Peyer's patch (tissue), 4 donors: ENCODE measurements around the gene ZC2HC1B. TPM values are rescaled to one million over a fixed set of nuclear protein-coding genes. Genes with fewer than 3 reads are reported as not detected.
"Not testable (repeated sequence)": the region's sequence is repeated elsewhere in the genome, so short reads cannot be mapped to it uniquely, and the experiment has no call there.

ENCODE experiments used
- DNase-seq, 3 donors: peaks; one replicate each; pipeline ENCODE4 v3.0.0-alpha.2; 2017 to 2019
- H3K27ac ChIP-seq, 4 donors: fragments of 200-600 bp; sonication (generic); one replicate each; pipeline ENCODE4 v1.5.1; 2016 to 2019
- H3K27me3 ChIP-seq, 2 donors: fragments of 200-600 bp; sonication (generic); one replicate each; pipeline ENCODE4 v1.5.1; 2019
- H3K36me3 ChIP-seq, 3 donors: fragments of 200-600 bp; sonication (generic); one replicate each; pipeline ENCODE4 v1.5.1; 2016 to 2019
- H3K4me1 ChIP-seq, 4 donors: fragments of 200-600 bp; sonication (generic); one replicate each; pipeline ENCODE4 v1.5.1; 2016 to 2019
- H3K4me3 ChIP-seq, 4 donors: fragments of 200-600 bp; sonication (generic); 1 replicate in 3 of 4; 2 replicates in 1 of 4; pipeline ENCODE4 v1.5.1; 2016 to 2019; ENCODE audit warnings: mild to moderate bottlenecking in 1 of 4
- H3K9me3 ChIP-seq, 4 donors: fragments of 200-600 bp; sonication (generic); one replicate each; pipeline ENCODE4 v1.5.1; 2016 to 2019; ENCODE audit warnings: mild to moderate bottlenecking in 1 of 4
- POLR2A ChIP-seq, 2 donors: fragments of 450-650 bp; IDR thresholded peaks; one replicate each; pipeline ENCODE4 v1.5.1; 2017; ENCODE audit warnings: antibody characterized with exemption in 2 of 2, mild to moderate bottlenecking in 2 of 2, moderate library complexity in 2 of 2
- total RNA-seq, 4 donors: library from RNA; depleted of rRNA; stranded (reverse); fragments of >200 nt; gene quantifications; one replicate each; pipeline ENCODE4 v1.1.0, GENCODE V29; 2016
- TF ChIP-seq, protein P1 (sequence below), 6 experiments: fragments of 450-650 bp in 4 of 6; fragments of 200-600 bp in 2 of 6; sonication (generic) in 1 of 6; IDR thresholded peaks; one replicate each; pipeline ENCODE4 v1.5.1; 2017 to 2019; ENCODE audit warnings: antibody characterized with exemption in 6 of 6, mild to moderate bottlenecking in 3 of 6, moderate library complexity in 1 of 6

ZC2HC1B gene
- total RNA-seq, 4 donors from 2014 or later: not detected

DNA sequence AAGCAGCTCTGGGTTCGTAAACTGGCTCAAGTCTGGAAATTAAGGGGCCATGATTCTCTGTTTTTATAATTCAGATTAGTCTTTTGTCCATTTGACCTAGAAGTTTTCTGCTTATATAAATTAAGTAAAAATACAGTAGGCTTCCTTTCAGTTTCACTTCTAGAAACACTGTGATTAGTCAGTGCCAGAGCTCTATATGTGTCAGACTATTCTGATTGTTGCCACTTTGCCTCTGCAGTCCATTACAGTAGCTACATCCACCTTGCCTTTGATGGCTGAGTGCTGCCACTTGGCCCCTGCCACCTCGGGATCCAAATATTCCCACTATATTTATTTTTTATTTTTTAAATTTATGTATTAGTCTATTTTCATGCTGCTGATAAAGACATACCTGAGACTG, 7.9 kb downstream of the ZC2HC1B start:
- Histone ChIP-seq H3K27me3 (no peaks in the 10 kb centered on the region), H3K4me3 (no peak overlapping the region), H3K4me1 (no peaks in the 10 kb centered on the region), H3K27ac (no peak overlapping the region), H3K36me3 (no peaks in the 10 kb centered on the region), H3K9me3 (no peaks in the 10 kb centered on the region)
- TF ChIP-seq POLR2A (IDR thresholded peaks at IDR 0.05): no peak
- TF ChIP-seq, protein P1, sequence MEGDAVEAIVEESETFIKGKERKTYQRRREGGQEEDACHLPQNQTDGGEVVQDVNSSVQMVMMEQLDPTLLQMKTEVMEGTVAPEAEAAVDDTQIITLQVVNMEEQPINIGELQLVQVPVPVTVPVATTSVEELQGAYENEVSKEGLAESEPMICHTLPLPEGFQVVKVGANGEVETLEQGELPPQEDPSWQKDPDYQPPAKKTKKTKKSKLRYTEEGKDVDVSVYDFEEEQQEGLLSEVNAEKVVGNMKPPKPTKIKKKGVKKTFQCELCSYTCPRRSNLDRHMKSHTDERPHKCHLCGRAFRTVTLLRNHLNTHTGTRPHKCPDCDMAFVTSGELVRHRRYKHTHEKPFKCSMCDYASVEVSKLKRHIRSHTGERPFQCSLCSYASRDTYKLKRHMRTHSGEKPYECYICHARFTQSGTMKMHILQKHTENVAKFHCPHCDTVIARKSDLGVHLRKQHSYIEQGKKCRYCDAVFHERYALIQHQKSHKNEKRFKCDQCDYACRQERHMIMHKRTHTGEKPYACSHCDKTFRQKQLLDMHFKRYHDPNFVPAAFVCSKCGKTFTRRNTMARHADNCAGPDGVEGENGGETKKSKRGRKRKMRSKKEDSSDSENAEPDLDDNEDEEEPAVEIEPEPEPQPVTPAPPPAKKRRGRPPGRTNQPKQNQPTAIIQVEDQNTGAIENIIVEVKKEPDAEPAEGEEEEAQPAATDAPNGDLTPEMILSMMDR (IDR thresholded peaks at IDR 0.05): no peak
- DNase-seq: no peak

DNA sequence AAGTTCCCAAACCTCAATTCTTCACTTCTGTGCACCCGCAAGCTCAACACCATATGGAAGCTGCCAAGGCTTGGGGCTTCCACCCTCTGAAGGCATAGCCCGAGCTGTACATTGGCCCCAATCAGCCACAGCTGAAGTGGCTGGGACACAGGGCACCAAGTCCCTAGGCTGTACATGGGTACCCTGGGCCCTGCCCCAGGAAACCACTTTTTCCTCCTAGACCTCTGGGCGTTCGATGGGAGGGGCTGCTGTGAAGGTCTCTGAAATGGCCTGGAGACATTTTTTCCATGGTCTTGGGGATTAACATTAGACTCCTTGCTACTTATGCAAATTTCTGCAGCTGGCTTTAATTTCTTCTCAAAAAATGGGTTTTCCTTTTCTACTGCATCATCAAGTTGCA, 9.3 kb downstream of the ZC2HC1B start:
- not testable (repeated sequence) for H3K4me3 ChIP-seq, H3K36me3 ChIP-seq, H3K9me3 ChIP-seq, H3K27ac ChIP-seq, DNase-seq, H3K27me3 ChIP-seq, H3K4me1 ChIP-seq

DNA sequence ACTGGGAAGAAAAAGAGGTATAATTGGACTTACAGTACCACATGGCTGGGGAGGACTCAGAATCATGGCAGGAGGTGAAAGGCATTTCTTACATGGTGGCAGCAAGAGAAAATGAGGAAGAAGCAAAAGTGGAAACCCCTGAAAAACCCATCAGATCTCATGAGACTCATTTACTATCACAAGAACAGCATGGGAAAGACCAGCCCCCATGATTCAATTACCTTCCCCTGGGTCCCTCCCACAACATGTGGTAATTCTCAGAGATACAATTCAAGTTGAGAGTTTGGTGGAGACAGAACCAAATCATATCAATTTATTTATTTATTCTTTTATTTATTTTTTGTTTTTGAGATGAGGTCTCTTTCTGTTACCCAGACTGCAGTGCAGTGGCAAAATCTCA, 10.2 kb downstream of the ZC2HC1B start:
- H3K27me3 ChIP-seq, DNase-seq, H3K36me3 ChIP-seq, H3K27ac ChIP-seq, H3K9me3 ChIP-seq, H3K4me1 ChIP-seq, H3K4me3 ChIP-seq: not testable (repeated sequence)

DNA sequence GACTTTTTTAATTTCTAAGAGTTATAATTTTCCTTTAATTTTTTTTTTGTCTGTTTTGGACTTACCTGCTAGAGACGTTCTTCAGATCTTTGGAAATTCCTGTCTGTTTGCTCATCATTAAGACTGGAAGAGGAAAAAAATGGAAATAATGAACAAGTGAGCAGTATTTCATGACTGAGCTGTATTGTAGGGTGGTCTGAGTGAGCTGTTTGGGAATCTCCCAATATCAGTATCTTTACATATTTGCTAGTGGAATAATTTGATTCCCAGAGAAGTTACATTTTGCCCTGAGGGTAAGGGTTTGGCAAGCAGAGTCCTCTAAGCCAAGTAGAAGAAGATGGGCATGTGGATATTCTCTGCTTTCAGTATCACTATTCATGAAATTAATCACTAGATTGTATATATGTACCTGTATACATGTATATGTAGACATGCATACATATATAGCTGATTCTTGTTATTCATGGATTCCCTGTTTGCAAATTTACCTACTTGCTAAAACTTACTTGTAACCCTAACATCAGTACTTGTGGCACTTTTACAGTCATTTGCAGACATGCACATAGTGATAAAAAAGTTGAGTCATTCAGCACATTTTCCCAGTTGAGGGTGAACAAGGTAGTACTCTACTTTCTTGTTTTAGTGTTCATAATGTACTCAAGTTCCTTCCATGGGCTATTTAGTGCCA, 13.5 kb downstream of the ZC2HC1B start:
- no peaks in the 10 kb centered on the region for H3K4me1 ChIP-seq
- H3K27ac ChIP-seq: no peak overlapping the region
- no peak overlapping the region for H3K4me3 ChIP-seq
- H3K36me3 ChIP-seq: no peaks in the 10 kb centered on the region
- TF ChIP-seq, protein P1 (IDR thresholded peaks at IDR 0.05): no peak
- no peak for TF ChIP-seq POLR2A (IDR thresholded peaks at IDR 0.05)
- no peak for DNase-seq
- no peaks in the 10 kb centered on the region for H3K27me3 ChIP-seq
- H3K9me3 ChIP-seq: no peaks in the 10 kb centered on the region

DNA sequence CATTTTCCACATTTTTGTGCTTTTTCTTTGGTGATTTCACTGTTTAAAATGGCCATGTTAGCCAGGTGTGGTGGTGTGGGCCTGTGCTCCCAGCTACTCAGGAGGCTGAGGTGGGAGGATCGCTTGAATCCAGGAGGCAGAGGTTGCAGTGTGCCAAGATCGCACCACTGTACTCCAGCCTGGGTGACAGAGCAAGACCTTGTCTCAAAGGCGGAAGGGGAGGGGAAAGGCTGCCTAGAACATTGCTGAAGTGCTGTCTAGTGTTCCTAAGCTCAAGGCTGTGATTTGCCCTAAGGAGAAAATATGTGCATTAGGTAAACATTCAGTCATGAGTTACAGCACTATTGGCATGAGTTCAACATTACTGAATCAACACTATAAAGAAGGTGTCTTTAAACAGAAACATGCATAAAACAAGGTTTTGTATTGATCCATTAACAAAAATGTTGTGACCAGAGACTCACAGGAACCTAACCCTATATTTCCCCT, 14.0 kb downstream of the ZC2HC1B start:
- Histone ChIP-seq H3K27me3 (no peaks in the 10 kb centered on the region), H3K36me3 (no peaks in the 10 kb centered on the region), H3K4me3 (no peak overlapping the region), H3K9me3 (no peaks in the 10 kb centered on the region), H3K27ac (no peak overlapping the region), H3K4me1 (no peaks in the 10 kb centered on the region)
- no peak for TF ChIP-seq POLR2A (IDR thresholded peaks at IDR 0.05)
- TF ChIP-seq, protein P1 (IDR thresholded peaks at IDR 0.05): no peak
- no peak for DNase-seq

DNA sequence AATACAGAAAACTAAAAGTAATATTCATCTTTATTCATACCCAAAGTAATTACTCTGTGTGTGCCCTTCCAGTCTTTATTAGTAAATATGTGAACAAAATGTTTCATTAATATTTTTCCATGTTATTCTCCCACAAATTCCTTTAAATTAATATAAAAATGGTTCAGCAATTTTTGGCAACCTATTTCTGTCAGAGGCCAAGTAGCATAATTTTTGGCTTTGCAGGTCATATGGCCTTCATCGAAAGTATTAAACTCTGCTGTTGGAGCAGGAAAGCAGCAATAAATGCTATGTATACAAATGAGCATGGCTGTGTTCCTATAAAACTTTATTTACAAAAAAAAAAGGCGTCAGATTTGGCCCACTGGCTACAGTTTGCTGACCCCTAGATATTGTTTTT, 16.1 kb downstream of the ZC2HC1B start:
- Histone ChIP-seq H3K27me3 (no peaks in the 10 kb centered on the region), H3K4me3 (no peak overlapping the region), H3K4me1 (no peaks in the 10 kb centered on the region), H3K9me3 (no peaks in the 10 kb centered on the region), H3K36me3 (no peaks in the 10 kb centered on the region), H3K27ac (no peak overlapping the region)
- DNase-seq: no peak
- no peak for TF ChIP-seq POLR2A (IDR thresholded peaks at IDR 0.05)
- TF ChIP-seq, protein P1 (IDR thresholded peaks at IDR 0.05): no peak
